CD14-positive monocyte (primary cell): ENCODE results near the gene EPB41L4A. TPM values are rescaled to one million over a fixed set of nuclear protein-coding genes. Genes with fewer than 3 reads are reported as not detected.

Experiments
- DNase-seq, 3 donors: peaks; one replicate each; pipeline ENCODE4 v3.0.0-alpha.2; 2011 to 2022
- H2AFZ ChIP-seq: 2 replicates; pipeline ENCODE4 v1.6.0; 2012; ENCODE audit warnings: mild to moderate bottlenecking, low read depth, low read length, inconsistent platforms; ENCODE audit not compliant: insufficient read depth, poor library complexity, severe bottlenecking
- H3K27ac ChIP-seq, 2 donors: 1 replicate in 1 of 2; 2 replicates in 1 of 2; pipeline ENCODE4 v1.5.1; 2012 to 2013; ENCODE audit warnings: low read length in 2 of 2, control low read depth in 1 of 2, inconsistent platforms in 1 of 2, low read depth in 1 of 2, mild to moderate bottlenecking in 1 of 2
- H3K27me3 ChIP-seq, 2 donors: one replicate each; pipeline versions ENCODE4 v1.6.0 to v1.6.1; 2011 to 2013; ENCODE audit warnings: low read length in 2 of 2; ENCODE audit not compliant: control insufficient read depth in 2 of 2, insufficient read depth in 2 of 2
- H3K36me3 ChIP-seq, 2 donors: replicated peaks in 1 of 2; 1 replicate in 1 of 2; 2 replicates in 1 of 2; pipeline versions ENCODE4 v1.5.1 to v1.6.1; 2012 to 2013; ENCODE audit warnings: low read length in 2 of 2, control low read depth in 1 of 2, inconsistent platforms in 1 of 2, mild to moderate bottlenecking in 1 of 2; ENCODE audit not compliant: insufficient read depth in 2 of 2, control insufficient read depth in 1 of 2
- H3K4me1 ChIP-seq, 2 donors: 1 replicate in 1 of 2; 2 replicates in 1 of 2; pipeline versions ENCODE4 v1.5.1 to v1.6.1; 2012 to 2013; ENCODE audit warnings: low read length in 2 of 2, control low read depth in 1 of 2, inconsistent platforms in 1 of 2, mild to moderate bottlenecking in 1 of 2, moderate library complexity in 1 of 2; ENCODE audit not compliant: insufficient read depth in 2 of 2, control insufficient read depth in 1 of 2
- H3K4me2 ChIP-seq: replicated peaks from 2 replicates; pipeline ENCODE3; 2012; ENCODE audit warnings: low read length, moderate library complexity, mild to moderate bottlenecking; ENCODE audit not compliant: poor library complexity, severe bottlenecking; ENCODE audit errors: extremely low read depth
- H3K4me3 ChIP-seq, 3 experiments: fragments of 200-600 bp in 1 of 3; sonication (generic) in 1 of 3; replicated peaks in 1 of 3; 1 replicate in 2 of 3; 2 replicates in 1 of 3; pipeline ENCODE4 v1.5.1; 2011 to 2013; ENCODE audit warnings: low read length in 3 of 3, mild to moderate bottlenecking in 3 of 3, control low read depth in 2 of 3, low read depth in 2 of 3, inconsistent platforms in 1 of 3, moderate library complexity in 1 of 3
- H3K79me2 ChIP-seq: 2 replicates; pipeline ENCODE4 v1.6.0; 2012; ENCODE audit warnings: mild to moderate bottlenecking, control low read depth, inconsistent platforms, low read length, moderate library complexity; ENCODE audit not compliant: insufficient read depth
- H3K9ac ChIP-seq: 2 replicates; pipeline ENCODE4 v1.6.0; 2017; ENCODE audit warnings: low read length, mild to moderate bottlenecking; ENCODE audit not compliant: insufficient read depth, poor library complexity, severe bottlenecking
- H3K9me3 ChIP-seq, 2 donors: replicated peaks in 1 of 2; 1 replicate in 1 of 2; 2 replicates in 1 of 2; pipeline versions ENCODE4 v1.5.1 to v1.6.1; 2012 to 2013; ENCODE audit warnings: low read length in 2 of 2, control low read depth in 1 of 2; ENCODE audit not compliant: control insufficient read depth in 1 of 2, insufficient read depth in 1 of 2
- H4K20me1 ChIP-seq: 2 replicates; pipeline ENCODE4 v1.6.0; 2012; ENCODE audit warnings: mild to moderate bottlenecking, low read length, control low read depth, moderate library complexity; ENCODE audit not compliant: insufficient read depth
- H3K27ac Mint-ChIP-seq, 7 donors: one replicate each; pipeline ENCODE4 v1.8.0; 2020; ENCODE audit warnings: mild to moderate bottlenecking in 7 of 7, mixed read lengths in 7 of 7, moderate library complexity in 6 of 7, inconsistent platforms in 2 of 7
- H3K27me3 Mint-ChIP-seq, 3 donors: one replicate each; pipeline ENCODE4 v1.8.0; 2021 to 2022; ENCODE audit warnings: low read depth in 3 of 3, mild to moderate bottlenecking in 3 of 3, mixed read lengths in 3 of 3, moderate library complexity in 3 of 3, inconsistent platforms in 1 of 3
- H3K36me3 Mint-ChIP-seq, 2 donors: one replicate each; pipeline ENCODE4 v1.8.0; 2020; ENCODE audit warnings: mixed read lengths in 2 of 2, inconsistent platforms in 1 of 2, mild to moderate bottlenecking in 1 of 2
- H3K4me1 Mint-ChIP-seq: one replicate; pipeline ENCODE4 v1.8.0; 2020; ENCODE audit warnings: mild to moderate bottlenecking, mixed read lengths
- H3K4me3 Mint-ChIP-seq, 2 donors: one replicate each; pipeline ENCODE4 v1.8.0; 2020; ENCODE audit warnings: mild to moderate bottlenecking in 2 of 2, mixed read lengths in 2 of 2, moderate library complexity in 1 of 2
- H3K9me3 Mint-ChIP-seq, 7 donors: one replicate each; pipeline ENCODE4 v1.8.0; 2020 to 2022; ENCODE audit warnings: mixed read lengths in 7 of 7, mild to moderate bottlenecking in 6 of 7, moderate library complexity in 6 of 7, inconsistent platforms in 2 of 7
- WGBS: methylation state at CpG from one replicate; pipeline ENCODE4 v1.1.5; 2013; ENCODE audit warnings: missing lambda C conversion rate; ENCODE audit not compliant: insufficient coverage; 5-methylcytosine and 5-hydroxymethylcytosine counted together
- intact Hi-C, 2 donors: fragments of 100-400 bp; cut with micrococcal nuclease; formaldehyde crosslinking; loops; one replicate each; pipeline versions ENCODE4 v1.15.0 to v1.15.1; 2023
- polyA plus RNA-seq, 3 donors: library from polyadenylated mRNA; depleted of rRNA in 1 of 3; unstranded in 2 of 3; stranded (reverse) in 1 of 3; fragments of 300-500 nt in 2 of 3; fragments of >200 nt in 1 of 3; fragmentation: Illumina TruSeq in 2 of 3; gene quantifications; 1 replicate in 2 of 3; 2 replicates in 1 of 3; pipeline ENCODE4 v1.2.3, GENCODE V29; 2012 to 2021
- TF ChIP-seq, protein P1 (sequence below): fragments of 200-600 bp; IDR thresholded peaks from one replicate; pipeline ENCODE4 v1.8.0; 2022; ENCODE audit warnings: antibody characterized with exemption, mild to moderate bottlenecking

The EPB41L4A gene
- polyA plus RNA-seq, 3 donors = 0.01 to 0.05 TPM; not detected in 1

DNA sequence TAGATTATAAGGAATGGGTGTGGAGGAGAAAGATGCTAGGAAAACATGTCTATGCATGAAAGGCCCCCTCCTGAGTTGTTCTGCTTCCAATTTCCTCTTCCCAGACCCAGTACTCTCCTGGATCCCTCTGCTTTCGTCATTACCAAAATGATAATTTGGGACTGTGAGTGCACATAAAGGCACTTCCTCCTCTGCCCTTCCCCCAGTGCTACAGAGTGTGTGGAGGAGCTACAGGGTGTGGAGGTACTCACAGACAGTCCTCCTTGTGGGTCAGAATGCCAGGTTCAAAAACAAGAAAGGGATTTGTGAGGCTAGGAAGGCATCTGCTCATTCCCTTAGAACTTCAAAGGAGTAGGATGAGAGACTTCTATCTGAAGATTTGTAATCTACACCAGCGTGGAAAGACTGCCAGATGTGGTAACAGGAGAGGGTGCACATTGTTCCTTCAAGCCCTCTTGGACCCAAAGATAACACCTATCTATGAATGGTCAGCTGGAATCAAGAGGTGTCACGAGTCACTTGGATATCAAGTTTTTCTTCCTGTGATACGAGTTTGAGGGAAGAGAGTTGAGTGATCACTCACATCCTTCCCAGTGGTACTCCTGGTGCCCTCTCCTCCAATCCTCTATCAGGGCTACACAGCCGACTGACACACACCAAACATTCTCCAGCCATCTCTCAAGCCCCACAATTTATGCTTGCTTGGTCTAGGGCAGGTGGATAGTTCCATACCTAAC, 201.1 kb downstream of the EPB41L4A start:
- Histone ChIP-seq H3K4me2 (no peak overlapping the region), H3K9me3 (no peaks in the 10 kb centered on the region), H2AFZ (no peak overlapping the region), H3K36me3 (no peaks in the 10 kb centered on the region), H3K9ac (no peak overlapping the region), H3K4me1 (no peaks in the 10 kb centered on the region), H3K79me2 (no peaks in the 10 kb centered on the region), H3K27ac (no peak overlapping the region), H4K20me1 (no peaks in the 10 kb centered on the region), H3K4me3 (no peak overlapping the region), H3K27me3 (peaks cover 0 to 11% of the 10 kb centered on the region in 2 donors)
- TF ChIP-seq, protein P1, sequence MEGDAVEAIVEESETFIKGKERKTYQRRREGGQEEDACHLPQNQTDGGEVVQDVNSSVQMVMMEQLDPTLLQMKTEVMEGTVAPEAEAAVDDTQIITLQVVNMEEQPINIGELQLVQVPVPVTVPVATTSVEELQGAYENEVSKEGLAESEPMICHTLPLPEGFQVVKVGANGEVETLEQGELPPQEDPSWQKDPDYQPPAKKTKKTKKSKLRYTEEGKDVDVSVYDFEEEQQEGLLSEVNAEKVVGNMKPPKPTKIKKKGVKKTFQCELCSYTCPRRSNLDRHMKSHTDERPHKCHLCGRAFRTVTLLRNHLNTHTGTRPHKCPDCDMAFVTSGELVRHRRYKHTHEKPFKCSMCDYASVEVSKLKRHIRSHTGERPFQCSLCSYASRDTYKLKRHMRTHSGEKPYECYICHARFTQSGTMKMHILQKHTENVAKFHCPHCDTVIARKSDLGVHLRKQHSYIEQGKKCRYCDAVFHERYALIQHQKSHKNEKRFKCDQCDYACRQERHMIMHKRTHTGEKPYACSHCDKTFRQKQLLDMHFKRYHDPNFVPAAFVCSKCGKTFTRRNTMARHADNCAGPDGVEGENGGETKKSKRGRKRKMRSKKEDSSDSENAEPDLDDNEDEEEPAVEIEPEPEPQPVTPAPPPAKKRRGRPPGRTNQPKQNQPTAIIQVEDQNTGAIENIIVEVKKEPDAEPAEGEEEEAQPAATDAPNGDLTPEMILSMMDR = no peak
- Mint-ChIP-seq H3K27me3 (peaks cover 6 to 15% (median 6%) of the 10 kb centered on the region in 3 donors), H3K4me1 (peaks cover 3% of the 10 kb centered on the region), H3K4me3 (no peak overlapping the region), H3K36me3 (no peaks in the 10 kb centered on the region), H3K9me3 (peaks cover 0 to 3% (median 0%) of the 10 kb centered on the region in 7 donors), H3K27ac (no peak overlapping the region)
- no peak for DNase-seq
- intact Hi-C loops = no loop called here
- WGBS = no CpG with 5 or more reads among the region's 5 CpGs

DNA sequence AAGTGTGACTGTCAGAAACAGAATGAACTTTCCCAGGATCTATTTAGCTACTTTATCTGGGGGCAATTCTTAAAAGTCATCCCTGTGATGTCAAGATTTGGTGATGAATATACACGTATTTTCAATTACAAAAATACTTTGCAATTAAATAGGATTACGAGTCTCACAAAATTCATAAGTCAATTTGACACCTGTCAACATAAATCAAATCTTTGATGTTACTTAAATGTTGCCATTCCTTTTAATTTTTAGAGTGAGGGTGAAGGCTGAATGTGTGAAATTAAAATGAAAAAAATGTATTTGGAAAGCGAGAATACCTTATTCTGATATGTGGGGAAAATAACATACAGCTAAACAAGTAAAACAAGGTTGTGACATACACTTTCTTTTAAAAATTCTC, 202.9 kb downstream of the EPB41L4A start:
- Histone ChIP-seq H3K4me1 (no peaks in the 10 kb centered on the region), H3K4me3 (no peak overlapping the region), H3K27ac (no peak overlapping the region), H3K4me2 (no peak overlapping the region), H4K20me1 (no peaks in the 10 kb centered on the region), H3K27me3 (peaks cover 0 to 12% of the 10 kb centered on the region in 2 donors), H2AFZ (no peak overlapping the region), H3K79me2 (no peaks in the 10 kb centered on the region), H3K9me3 (no peaks in the 10 kb centered on the region), H3K36me3 (no peaks in the 10 kb centered on the region), H3K9ac (no peak overlapping the region)
- TF ChIP-seq, protein P1 = no peak
- peaks cover 3% of the 10 kb centered on the region for H3K4me1 Mint-ChIP-seq
- DNase-seq = no peak
- H3K4me3 Mint-ChIP-seq = no peak overlapping the region
- no CpG with 5 or more reads among the region's 3 CpGs for WGBS
- H3K27ac Mint-ChIP-seq = no peak overlapping the region
- no peaks in the 10 kb centered on the region for H3K36me3 Mint-ChIP-seq
- peaks cover 0 to 3% (median 0%) of the 10 kb centered on the region in 7 donors for H3K9me3 Mint-ChIP-seq
- peaks cover 3 to 17% (median 8%) of the 10 kb centered on the region in 3 donors for H3K27me3 Mint-ChIP-seq
- intact Hi-C loops = no loop called here
